ENCODE data around the gene CDH20.
"Not testable (repeated sequence)": the region's sequence is repeated elsewhere in the genome, so short reads cannot be mapped to it uniquely, and the experiment has no call there.

The CDH20 gene

DNA sequence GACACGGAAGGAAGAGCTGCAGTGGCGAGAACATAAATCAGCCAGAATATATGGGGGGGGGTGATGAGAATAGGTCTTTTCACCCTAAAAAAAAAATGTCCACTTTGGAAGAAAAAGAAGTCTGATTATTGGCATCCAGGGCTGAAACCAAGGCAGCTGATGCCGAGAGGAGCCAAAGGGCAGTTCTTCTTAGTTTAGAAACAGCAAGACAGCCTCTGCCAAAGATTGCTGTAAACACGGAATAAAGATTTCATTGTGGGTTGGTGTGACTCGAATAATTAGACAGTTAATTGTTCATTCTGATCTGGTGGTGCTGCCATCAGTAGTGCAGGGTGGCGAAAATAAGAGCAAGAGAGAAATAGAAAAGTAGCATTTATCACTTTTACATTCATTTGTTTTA lies 3.5 kb downstream of the CDH20 start:
- in situ Hi-C loops (cut with HindIII; ENCODE audit: low pct_ligation_motif_present, low pct_unique_long_range_greater_than_20kb, low sequenced_read_pairs), result no loop called here
- DNase-seq, result no peak

DNA sequence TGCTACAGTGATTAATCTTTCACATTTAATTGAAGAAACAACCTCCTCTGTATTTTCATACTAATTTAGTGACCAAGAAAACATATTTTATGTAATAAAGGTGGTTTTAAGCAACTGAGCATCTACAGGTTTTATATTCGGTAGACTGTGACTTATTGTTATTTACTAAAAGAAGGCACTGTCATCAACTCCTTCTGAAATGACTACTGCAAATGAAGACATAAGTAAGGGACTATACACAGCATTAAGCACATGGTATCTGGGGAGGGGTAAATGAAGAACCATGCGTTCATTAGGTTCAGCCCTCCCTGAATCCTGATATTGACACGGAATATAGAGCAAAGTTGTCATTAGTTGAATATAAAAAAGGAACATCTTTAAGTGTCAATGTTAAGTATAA lies 4.3 kb downstream of the CDH20 start:
- in situ Hi-C loops (cut with HindIII; ENCODE audit: low pct_ligation_motif_present, low pct_unique_long_range_greater_than_20kb, low sequenced_read_pairs), result no loop called here
- no peak for DNase-seq

DNA sequence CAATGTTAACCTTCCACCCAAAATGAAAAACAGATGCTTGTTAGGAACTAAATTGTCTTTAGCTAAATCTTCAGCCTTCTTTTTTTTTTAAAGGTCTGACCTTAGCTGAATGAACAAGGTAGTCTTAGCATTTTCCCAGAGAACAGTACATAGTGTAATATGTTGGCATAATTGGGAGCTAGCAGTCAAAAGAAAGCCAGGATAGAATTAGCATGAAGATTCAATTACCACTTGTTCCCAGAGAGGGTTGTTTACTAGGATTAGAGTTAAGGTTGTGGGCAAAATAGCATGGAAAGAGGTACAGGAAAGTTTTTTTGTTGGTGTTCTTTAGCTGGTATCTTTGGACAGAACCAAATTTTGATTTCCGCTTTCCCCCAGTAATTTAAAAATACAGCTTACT lies 6.9 kb downstream of the CDH20 start:
- in situ Hi-C loops (cut with HindIII; ENCODE audit: low pct_ligation_motif_present, low pct_unique_long_range_greater_than_20kb, low sequenced_read_pairs), result no loop called here

DNA sequence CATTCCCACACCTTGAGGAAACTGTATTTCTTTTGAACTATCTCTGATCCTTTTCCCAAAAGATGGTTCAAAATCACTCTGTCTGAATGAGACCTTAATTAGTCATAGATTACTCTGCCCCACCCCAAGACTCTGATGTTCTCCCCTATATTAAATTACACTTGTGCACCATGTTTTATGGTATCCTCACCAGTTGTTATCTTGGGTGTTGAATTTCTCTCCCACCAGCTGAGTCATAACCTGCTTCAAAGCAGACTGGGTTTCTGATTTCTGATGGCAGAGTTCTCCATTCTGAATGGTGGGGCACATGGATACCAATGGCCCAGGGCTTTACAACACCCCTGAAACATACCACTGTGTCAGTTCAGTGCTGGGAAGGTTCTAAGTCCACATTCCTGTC lies 15.0 kb downstream of the CDH20 start:
- no peak for DNase-seq
- in situ Hi-C loops (cut with HindIII; ENCODE audit: low pct_ligation_motif_present, low pct_unique_long_range_greater_than_20kb, low sequenced_read_pairs), result no loop called here

More for the DNA sequence above, 6.9 kb downstream of the CDH20 start:
- no peak for DNase-seq

DNA sequence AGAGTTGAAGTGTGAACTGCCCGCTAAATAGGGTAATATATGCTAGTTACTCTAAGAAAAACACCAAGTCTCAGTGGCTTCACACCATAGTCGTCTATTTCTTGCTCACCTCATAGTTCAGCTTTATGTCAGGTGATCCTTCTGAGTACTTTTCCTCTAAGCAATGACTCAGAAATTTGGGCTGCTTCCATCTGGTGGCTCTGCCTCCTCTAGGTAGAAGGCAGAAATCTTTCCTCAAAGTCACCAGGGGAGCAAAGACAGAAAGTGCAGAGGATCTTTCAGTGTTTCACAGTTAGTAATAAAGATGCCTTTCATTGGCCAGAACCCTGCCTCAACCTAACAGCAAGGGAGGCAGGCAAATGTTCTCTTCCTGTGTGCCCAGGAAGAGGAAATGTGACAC lies 17.3 kb downstream of the CDH20 start:
- in situ Hi-C loops (cut with HindIII; ENCODE audit: low pct_ligation_motif_present, low pct_unique_long_range_greater_than_20kb, low sequenced_read_pairs), result no loop called here
- DNase-seq, result no peak

DNA sequence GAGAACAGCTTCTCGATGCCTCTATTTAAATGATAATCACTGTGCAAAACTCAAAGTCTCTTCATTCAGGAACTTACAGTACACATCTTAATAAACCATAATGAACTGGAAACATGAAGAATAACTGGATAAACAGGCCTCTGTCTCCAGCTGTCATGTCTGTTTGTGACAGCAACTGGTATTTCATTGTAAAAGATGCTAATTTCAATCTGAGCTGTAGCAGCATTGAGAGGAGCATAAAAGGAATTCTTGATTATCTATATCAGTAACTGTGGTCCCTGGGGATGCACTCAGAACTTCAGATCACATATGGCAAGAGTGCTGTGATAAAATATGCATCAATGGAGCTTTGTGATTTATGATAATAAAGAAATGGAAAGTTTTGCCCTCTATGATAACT lies 18.8 kb downstream of the CDH20 start:
- in situ Hi-C loops (cut with HindIII; ENCODE audit: low pct_ligation_motif_present, low pct_unique_long_range_greater_than_20kb, low sequenced_read_pairs), result no loop called here
- no peak for DNase-seq

DNA sequence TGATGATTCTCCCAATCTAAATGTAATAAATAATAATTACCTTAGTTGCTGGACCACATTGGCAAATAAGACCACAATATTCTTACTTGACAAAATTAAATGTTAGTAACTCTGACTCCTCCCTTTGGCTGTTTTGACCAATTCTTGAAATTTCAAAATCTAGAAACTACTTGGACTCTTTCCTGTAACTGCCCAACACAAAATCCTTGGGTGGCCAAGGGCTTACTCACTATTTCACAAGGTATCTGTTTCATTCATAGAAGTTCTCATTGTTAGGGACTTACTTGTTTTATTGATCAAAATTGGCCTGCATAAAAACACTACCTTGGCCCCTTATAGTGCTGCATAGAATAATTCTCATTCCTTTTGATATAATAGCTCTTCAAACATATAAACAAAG lies 19.4 kb downstream of the CDH20 start:
- in situ Hi-C loops (cut with HindIII; ENCODE audit: low pct_ligation_motif_present, low pct_unique_long_range_greater_than_20kb, low sequenced_read_pairs), result no loop called here
- no peak for DNase-seq

DNA sequence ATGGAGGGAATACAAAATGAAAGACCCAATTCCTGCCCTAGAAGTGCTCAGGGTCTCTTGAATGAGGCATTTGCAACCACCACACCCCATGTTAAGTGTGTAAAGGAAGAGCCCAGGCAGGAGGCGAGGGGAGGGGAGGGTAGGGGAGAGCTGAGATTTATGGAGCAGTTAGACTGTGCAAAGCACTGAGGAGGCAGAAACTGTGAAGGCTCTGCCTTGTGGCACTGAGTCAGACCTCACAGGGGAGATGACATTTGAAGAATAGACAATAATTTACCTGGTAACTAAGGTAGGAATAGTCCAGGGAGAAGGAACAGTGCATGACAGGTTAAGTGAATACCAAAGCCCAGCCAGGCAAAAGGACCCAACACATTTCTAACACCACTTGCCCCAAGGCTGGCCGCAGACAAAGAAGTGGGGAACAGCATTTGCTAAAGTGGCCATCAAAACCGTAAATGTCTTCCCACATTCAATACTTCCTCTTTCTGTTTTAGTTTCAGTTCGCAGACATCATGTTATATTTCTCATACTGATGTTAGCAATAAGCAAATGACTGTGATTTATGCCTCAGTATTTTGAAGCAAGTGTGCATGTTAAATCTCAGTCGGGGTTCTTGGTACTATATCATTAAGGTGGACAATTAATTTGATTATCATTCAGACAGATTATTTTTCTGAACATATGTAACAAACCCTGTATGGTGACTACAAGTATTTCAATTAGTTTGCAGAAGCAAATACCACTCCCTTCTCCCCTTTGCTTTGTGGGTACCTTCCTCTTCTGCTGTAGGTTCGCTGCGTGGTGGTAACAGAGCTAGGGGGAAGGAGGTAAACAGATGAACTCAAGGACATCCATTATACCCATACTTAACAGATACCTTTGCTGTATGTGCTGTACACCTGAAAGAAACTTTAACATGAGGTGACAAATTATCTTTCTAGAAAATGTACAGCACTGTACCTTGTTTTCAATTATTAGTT lies 27.5 kb downstream of the CDH20 start:
- in situ Hi-C loops (cut with HindIII; ENCODE audit: low pct_ligation_motif_present, low pct_unique_long_range_greater_than_20kb, low sequenced_read_pairs), result no loop called here
- DNase-seq, result no peak

DNA sequence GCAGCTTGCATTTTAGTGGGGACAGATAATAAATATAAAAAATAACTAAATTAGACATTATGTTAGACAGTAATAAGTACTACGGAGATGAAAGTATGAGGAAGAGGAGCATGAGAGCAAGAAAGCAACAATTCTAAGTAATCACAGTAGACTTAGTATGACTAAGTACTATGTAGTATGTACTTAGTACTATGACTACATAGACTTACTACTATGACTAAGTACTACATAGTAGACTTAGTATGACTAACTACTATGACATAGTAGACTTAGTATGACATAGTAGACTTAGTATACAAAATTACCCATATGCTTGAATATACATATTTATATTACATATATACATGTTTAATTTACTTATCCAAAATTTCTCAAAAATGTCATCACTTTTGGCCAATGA lies 29.3 kb downstream of the CDH20 start:
- in situ Hi-C loops (cut with HindIII; ENCODE audit: low pct_ligation_motif_present, low pct_unique_long_range_greater_than_20kb, low sequenced_read_pairs), result no loop called here
- DNase-seq, result no peak

DNA sequence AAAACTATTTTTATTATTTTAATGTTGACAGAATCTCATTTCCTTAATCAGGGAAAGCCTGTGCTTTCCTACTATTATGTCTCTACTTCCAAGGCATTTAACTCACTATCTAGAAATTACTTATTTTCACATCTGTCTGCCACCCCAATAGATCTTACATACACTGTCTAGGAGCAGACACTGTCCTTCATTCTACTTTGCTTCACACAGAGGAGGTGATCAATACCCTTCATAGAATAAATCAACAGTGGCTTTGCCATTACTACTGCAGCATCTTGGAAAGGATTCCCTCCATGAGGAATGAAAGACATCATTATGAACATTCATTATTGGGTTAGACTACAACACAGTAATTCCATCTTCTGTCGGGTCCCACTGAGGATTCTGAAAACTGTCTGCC lies 31.7 kb downstream of the CDH20 start:
- DNase-seq, result no peak
- in situ Hi-C loops (cut with HindIII; ENCODE audit: low pct_ligation_motif_present, low pct_unique_long_range_greater_than_20kb, low sequenced_read_pairs), result no loop called here

DNA sequence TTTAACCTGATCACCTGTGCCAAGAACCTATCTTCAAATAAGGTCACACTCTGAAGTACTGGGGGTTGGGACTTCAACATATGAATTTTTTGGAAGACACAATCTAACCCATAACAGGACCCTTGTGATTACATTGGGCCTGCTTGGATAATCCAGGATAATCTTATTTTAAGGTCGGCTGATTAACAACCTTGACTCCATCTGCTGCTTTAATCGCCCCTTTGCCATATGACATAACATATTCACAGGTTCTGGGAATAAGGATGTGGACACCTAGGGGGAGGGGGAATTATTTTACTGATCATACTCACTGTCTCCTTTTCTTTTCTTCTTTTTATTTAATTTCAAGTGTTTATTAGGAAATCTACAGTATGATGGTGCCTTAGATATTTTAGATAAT lies 34.8 kb downstream of the CDH20 start:
- DNase-seq, result no peak
- in situ Hi-C loops (cut with HindIII; ENCODE audit: low pct_ligation_motif_present, low pct_unique_long_range_greater_than_20kb, low sequenced_read_pairs), result no loop called here

DNA sequence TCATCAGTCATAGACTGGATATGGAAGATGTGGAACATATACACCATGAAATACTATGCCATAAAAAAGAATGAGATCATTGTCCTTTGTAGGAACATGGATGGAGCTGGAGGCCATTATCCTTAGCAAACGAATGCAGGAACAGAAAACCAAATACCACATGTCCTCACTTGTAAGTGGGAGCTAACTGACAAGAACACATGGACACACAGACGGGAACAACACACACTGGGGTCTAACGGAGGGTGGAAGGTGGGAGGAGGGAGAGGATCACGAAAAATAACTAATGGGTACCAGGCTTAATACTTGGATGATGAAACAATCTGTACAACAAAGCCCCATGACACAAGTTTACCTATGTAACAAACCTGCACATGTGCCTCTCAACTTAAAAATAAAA lies 36.4 kb downstream of the CDH20 start:
- in situ Hi-C loops (cut with HindIII; ENCODE audit: low pct_ligation_motif_present, low pct_unique_long_range_greater_than_20kb, low sequenced_read_pairs); DNase-seq: not testable (repeated sequence)

DNA sequence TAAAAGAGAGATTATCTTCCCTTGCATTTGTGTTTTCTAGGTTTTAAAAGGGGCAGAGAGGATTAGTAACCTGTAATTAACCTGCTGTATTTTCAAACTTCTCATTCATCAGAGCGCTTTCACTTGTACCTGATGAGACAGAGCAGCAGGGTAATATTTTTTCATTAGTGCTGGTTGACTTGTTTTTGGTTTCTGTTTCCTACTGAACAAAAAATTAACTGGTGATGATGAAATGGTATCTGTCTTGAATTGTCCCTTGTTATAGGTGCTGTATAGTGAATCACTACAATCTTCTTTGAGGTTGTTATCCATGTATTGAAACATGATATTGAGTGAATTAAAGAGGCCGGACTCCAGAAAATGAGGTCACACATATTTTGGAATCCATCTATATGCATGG lies 37.9 kb downstream of the CDH20 start:
- in situ Hi-C loops (cut with HindIII; ENCODE audit: low pct_ligation_motif_present, low pct_unique_long_range_greater_than_20kb, low sequenced_read_pairs), result no loop called here
- no peak for DNase-seq

DNA sequence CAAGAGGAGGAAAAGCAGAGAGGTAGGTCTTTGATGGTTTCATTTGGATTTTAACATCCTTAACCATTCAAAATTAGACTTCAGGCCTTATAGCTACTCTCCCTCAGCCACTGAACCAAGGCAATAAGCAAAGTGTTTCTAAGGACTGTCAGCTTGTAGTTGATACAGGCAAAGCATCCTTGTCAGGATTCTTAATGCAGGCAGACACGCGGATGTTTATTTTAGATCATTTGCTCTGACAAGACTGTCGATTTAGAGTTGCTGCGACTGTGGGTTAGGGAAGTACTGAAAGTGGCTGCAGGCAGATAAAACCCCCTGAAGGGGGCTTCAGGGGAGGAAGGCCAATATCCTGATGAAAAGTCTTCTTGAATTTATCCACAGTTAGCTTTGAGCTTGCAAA lies 46.6 kb downstream of the CDH20 start:
- DNase-seq, result no peak
- in situ Hi-C loops (cut with HindIII; ENCODE audit: low pct_ligation_motif_present, low pct_unique_long_range_greater_than_20kb, low sequenced_read_pairs), result no loop called here

DNA sequence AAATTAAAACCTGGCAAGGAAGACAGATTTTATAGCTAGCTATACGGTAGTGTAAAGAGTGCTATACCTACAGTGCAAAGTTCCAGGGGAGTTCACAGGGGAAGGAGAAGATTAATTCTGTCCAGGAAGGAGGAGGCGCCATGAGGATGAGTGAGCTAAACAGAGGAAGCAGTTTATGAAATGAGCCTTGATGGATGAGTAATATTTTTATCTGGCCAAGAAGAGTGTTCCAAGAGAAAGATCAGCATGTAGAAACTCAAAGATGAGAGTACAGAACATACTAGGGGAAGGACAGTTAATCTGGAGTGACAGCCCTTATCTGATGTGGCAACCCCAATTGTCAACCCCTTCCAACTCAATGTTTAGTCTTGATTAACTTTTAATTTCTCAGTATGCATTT lies 54.8 kb downstream of the CDH20 start:
- in situ Hi-C loops (cut with HindIII; ENCODE audit: low pct_ligation_motif_present, low pct_unique_long_range_greater_than_20kb, low sequenced_read_pairs), result no loop called here
- no peak for DNase-seq

DNA sequence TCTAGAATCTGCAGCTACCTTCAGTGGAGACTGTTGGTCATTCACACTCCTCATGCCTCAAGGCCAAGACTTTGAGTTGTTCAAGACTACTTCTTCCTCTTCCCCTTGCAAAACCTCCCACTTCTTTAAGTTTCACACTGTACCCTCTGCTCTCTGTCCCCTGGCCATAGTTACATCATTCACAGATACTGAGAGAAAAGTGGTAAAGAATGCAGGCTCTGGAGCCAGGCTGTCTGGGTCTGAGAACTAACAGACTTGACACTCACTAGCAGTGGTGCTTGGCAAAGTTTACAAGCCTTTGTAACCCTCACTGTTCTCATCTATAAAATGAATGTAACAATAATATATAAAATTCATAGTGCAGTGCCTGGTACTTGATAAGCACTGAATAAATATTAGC lies 61.8 kb downstream of the CDH20 start:
- DNase-seq, result no peak
- in situ Hi-C loops (cut with HindIII; ENCODE audit: low pct_ligation_motif_present, low pct_unique_long_range_greater_than_20kb, low sequenced_read_pairs), result no loop called here

DNA sequence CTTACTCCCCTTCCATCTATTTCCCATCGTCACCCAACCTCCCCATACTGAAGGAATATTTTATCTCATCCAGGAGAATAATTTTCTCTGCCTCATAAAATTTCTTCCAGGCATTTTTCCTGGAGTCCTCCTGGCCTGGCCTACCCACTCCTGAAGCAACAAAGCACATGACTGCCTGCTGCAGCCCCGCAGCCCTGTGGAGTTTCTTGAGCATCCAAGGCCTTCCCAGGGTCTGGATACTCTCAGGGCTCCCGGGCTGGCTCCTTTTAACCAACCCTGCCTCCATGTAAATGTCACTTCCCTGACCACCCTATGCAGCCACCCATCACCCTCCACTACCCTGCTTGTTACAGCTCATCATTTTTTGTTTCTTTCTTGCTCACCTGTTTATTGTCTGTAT lies 64.0 kb downstream of the CDH20 start:
- in situ Hi-C loops (cut with HindIII; ENCODE audit: low pct_ligation_motif_present, low pct_unique_long_range_greater_than_20kb, low sequenced_read_pairs), result no loop called here
- no peak for DNase-seq

DNA sequence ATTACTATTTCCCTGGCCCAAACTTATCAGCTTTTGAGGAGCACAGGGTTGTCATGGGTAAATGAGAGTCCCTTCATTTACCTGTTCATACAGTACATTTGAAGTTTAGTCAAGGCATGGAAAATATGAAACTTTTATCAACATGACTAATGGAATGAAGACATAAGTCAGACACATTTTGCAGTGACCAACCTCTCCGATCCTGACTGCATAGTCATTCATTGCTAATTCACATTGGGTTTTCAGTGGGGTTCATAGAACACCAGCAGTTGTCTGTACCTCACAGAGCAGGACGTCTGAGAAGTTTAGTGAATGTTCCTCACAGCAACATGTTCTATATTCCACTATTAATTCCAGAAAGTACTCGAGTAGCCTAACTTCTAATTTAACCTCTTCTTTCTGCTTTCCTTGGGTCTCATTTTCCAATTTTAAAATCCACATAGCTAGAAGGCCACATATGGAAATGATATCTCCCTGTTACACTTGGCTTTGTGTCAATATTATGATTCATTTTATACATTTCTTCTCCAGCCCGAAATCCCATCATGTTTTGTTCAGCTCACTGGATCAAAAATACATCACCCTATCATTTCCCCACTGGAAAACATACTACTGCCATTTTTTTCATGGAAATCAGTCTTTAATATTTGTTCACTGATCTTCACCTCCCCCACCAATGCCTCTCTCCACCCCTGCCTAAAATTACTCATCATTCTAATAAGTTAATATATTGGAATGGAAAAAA lies 65.9 kb downstream of the CDH20 start:
- in situ Hi-C loops (cut with HindIII; ENCODE audit: low pct_ligation_motif_present, low pct_unique_long_range_greater_than_20kb, low sequenced_read_pairs), result no loop called here
- no peak for DNase-seq

DNA sequence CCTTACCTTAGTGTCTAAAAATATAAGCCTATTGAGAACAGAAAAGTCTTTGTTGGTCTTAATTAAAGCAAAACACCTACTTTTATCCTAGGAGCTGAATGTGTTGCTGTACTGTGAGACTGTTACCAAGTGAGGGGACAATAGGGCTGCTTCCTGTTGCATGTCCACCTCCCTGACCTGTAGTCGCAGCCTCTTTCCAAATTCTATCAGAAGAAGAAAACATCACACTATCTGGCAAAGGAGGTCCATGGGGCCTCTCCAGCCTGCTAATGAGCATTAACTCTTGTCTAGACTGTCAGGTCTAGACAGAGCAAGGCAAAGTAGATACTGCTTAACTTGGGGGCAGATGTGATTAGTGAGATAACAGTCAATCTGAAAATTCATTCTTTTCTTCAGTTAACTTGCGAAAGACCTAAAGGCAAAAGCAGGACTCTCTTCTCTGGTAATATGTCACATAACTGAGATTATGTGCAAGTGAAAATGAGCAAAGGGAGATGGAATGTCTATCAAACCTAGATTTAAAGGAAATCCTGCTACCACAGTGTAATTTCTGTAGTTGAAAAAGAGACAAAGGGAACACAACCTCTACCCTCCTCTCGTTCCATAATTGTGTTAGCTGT lies 66.9 kb downstream of the CDH20 start:
- in situ Hi-C loops (cut with HindIII; ENCODE audit: low pct_ligation_motif_present, low pct_unique_long_range_greater_than_20kb, low sequenced_read_pairs), result no loop called here

More for the DNA sequence above, 66.9 kb downstream of the CDH20 start:
- DNase-seq, result no peak
